GM18868 (cell line): ENCODE measurements around the gene RPS8.
A peak's percentile ranks its signal among the peaks of the same experiment; 100 is the strongest.
"Not testable (repeated sequence)": the region's sequence is repeated elsewhere in the genome, so short reads cannot be mapped to it uniquely, and the experiment has no call there.

Experiments used
- ATAC-seq: cut with Tn5 transposase; IDR thresholded peaks from one replicate; pipeline ENCODE4 v1.9.1; 2021; ENCODE audit warnings: mild to moderate bottlenecking, moderate library complexity; ENCODE audit not compliant: unreplicated experiment

RPS8 gene

GRCh38 chr1:44775078-44775929 is at the start of gene RPS8:
Gene RPS8, plus strand, starts transcription at chr1:44775540. Its CDS starts 57 bp downstream, at chr1:44775597.
- ATAC-seq, result peak; percentile 73

GRCh38 chr1:44730741-44731512 is 44.4 kb upstream of the RPS8 start, which contains the start of gene RNU5D-1:
Gene RNU5D-1, minus strand, starts transcription at chr1:44731170.
- peak; percentile 70 for ATAC-seq

- ATAC-seq, result no peak
These were observed 42.0 kb upstream of the RPS8 start for GRCh38 chr1:44733365-44733764.

GRCh38 chr1:44733784-44734183 is 41.6 kb upstream of the RPS8 start:
- ATAC-seq, result no peak

- ATAC-seq, result no peak
These were observed 39.3 kb upstream of the RPS8 start for GRCh38 chr1:44735992-44736391.

- not testable (repeated sequence) for ATAC-seq
These were observed 36.4 kb upstream of the RPS8 start for GRCh38 chr1:44738953-44739306.

GRCh38 chr1:44739307-44740178 is 35.8 kb upstream of the RPS8 start, which contains the start of gene KIF2C:
Gene KIF2C, plus strand, starts transcription at chr1:44739837. Its CDS starts 96 bp downstream, at chr1:44739933.
- ATAC-seq, result peak; percentile 96

GRCh38 chr1:44740179-44740617 is 35.1 kb upstream of the RPS8 start:
- no peak for ATAC-seq

GRCh38 chr1:44743211-44743610 is 32.1 kb upstream of the RPS8 start:
- ATAC-seq, result no peak

GRCh38 chr1:44747878-44748277 is 27.5 kb upstream of the RPS8 start:
- ATAC-seq, result no peak

GRCh38 chr1:44757420-44757819 is 17.9 kb upstream of the RPS8 start:
- ATAC-seq, result no peak

- no peak for ATAC-seq
These were observed 16.3 kb upstream of the RPS8 start for GRCh38 chr1:44759077-44759476.

- ATAC-seq, result no peak
These were observed 14.5 kb upstream of the RPS8 start for GRCh38 chr1:44760876-44761275.

- ATAC-seq, result not testable (repeated sequence)
These were observed 8.9 kb upstream of the RPS8 start for GRCh38 chr1:44766421-44766820.

GRCh38 chr1:44775930-44776729 is 790 bp downstream of the RPS8 start:
- ATAC-seq, result peak; percentile 8

GRCh38 chr1:44776730-44777068 is 1.4 kb downstream of the RPS8 start:
- no peak for ATAC-seq

GRCh38 chr1:44777547-44777946 is 2.2 kb downstream of the RPS8 start:
- ATAC-seq, result no peak

GRCh38 chr1:44777969-44778635 is 2.8 kb downstream of the RPS8 start:
- ATAC-seq, result no peak

GRCh38 chr1:44778705-44779576 is 3.6 kb downstream of the RPS8 start:
- ATAC-seq, result no peak
